ENCODE data around the gene TTC7B.

TTC7B gene

GRCh38 chr14:90575781-90576180, 240.4 kb downstream of the TTC7B start:
- no peak overlapping the region for H3K4me3 ChIP-seq (ENCODE audit: low read length)
- TF ChIP-seq ZNF274 (IDR thresholded peaks at IDR 0.05; ENCODE audit: low read depth, low read length): no peak

- no peak overlapping the region for H3K4me3 ChIP-seq (ENCODE audit: low read length)
- no peak for TF ChIP-seq ZNF274 (IDR thresholded peaks at IDR 0.05; ENCODE audit: low read depth, low read length)
These were observed 240.9 kb downstream of the TTC7B start for GRCh38 chr14:90575336-90575735.

- H3K4me3 ChIP-seq (ENCODE audit: low read length): no peak overlapping the region
- TF ChIP-seq ZNF274 (IDR thresholded peaks at IDR 0.05; ENCODE audit: low read depth, low read length): no peak
These were observed 241.8 kb downstream of the TTC7B start for GRCh38 chr14:90574188-90575131.

GRCh38 chr14:90573385-90574105, 242.7 kb downstream of the TTC7B start:
- TF ChIP-seq ZNF274 (IDR thresholded peaks at IDR 0.05; ENCODE audit: low read depth, low read length): no peak
- no peak overlapping the region for H3K4me3 ChIP-seq (ENCODE audit: low read length)

GRCh38 chr14:90572441-90573150, 243.6 kb downstream of the TTC7B start:
- H3K4me3 ChIP-seq (ENCODE audit: low read length): no peak overlapping the region
- no peak for TF ChIP-seq ZNF274 (IDR thresholded peaks at IDR 0.05; ENCODE audit: low read depth, low read length)

- TF ChIP-seq ZNF274 (IDR thresholded peaks at IDR 0.05; ENCODE audit: low read depth, low read length): no peak
- H3K4me3 ChIP-seq (ENCODE audit: low read length): no peak overlapping the region
These were observed 244.9 kb downstream of the TTC7B start for GRCh38 chr14:90571149-90571947.

GRCh38 chr14:90570461-90570860, 245.8 kb downstream of the TTC7B start:
- TF ChIP-seq ZNF274 (IDR thresholded peaks at IDR 0.05; ENCODE audit: low read depth, low read length): no peak
- no peak overlapping the region for H3K4me3 ChIP-seq (ENCODE audit: low read length)

GRCh38 chr14:90569606-90570387, 246.4 kb downstream of the TTC7B start:
- no peak overlapping the region for H3K4me3 ChIP-seq (ENCODE audit: low read length)
- TF ChIP-seq ZNF274 (IDR thresholded peaks at IDR 0.05; ENCODE audit: low read depth, low read length): no peak

GRCh38 chr14:90569201-90569600, 247.0 kb downstream of the TTC7B start:
- no peak overlapping the region for H3K4me3 ChIP-seq (ENCODE audit: low read length)
- no peak for TF ChIP-seq ZNF274 (IDR thresholded peaks at IDR 0.05; ENCODE audit: low read depth, low read length)

- H3K4me3 ChIP-seq (ENCODE audit: low read length): no peak overlapping the region
- TF ChIP-seq ZNF274 (IDR thresholded peaks at IDR 0.05; ENCODE audit: low read depth, low read length): no peak
These were observed 247.8 kb downstream of the TTC7B start for GRCh38 chr14:90568405-90568804.

- no peak for TF ChIP-seq ZNF274 (IDR thresholded peaks at IDR 0.05; ENCODE audit: low read depth, low read length)
- H3K4me3 ChIP-seq (ENCODE audit: low read length): no peak overlapping the region
These were observed 248.2 kb downstream of the TTC7B start for GRCh38 chr14:90567991-90568390.

GRCh38 chr14:90567191-90567590, 249.0 kb downstream of the TTC7B start:
- no peak overlapping the region for H3K4me3 ChIP-seq (ENCODE audit: low read length)
- no peak for TF ChIP-seq ZNF274 (IDR thresholded peaks at IDR 0.05; ENCODE audit: low read depth, low read length)

- TF ChIP-seq ZNF274 (IDR thresholded peaks at IDR 0.05; ENCODE audit: low read depth, low read length): no peak
- no peak overlapping the region for H3K4me3 ChIP-seq (ENCODE audit: low read length)
These were observed 249.7 kb downstream of the TTC7B start for GRCh38 chr14:90566481-90566880.

All from GM08714 (cell line).